Effector memory CD4-positive, alpha-beta T cell (primary cell): Measurements from ENCODE around the gene GLRX2.
"Not testable (repeated sequence)": the region's sequence is repeated elsewhere in the genome, so short reads cannot be mapped to it uniquely, and the experiment has no call there.

Source experiments
- DNase-seq, 3 donors: peaks; one replicate each; pipeline ENCODE4 v3.0.0-alpha.2; 2020
- H3K27ac ChIP-seq: 2 replicates; pipeline ENCODE4 v1.7.0; 2013; ENCODE audit warnings: mild to moderate bottlenecking, low read length, moderate library complexity; ENCODE audit not compliant: insufficient read depth, poor library complexity, severe bottlenecking
- H3K27me3 ChIP-seq: replicated peaks from 2 replicates; pipeline ENCODE4 v1.7.0; 2013; ENCODE audit warnings: mild to moderate bottlenecking, low read length; ENCODE audit not compliant: insufficient read depth, control insufficient read depth, poor library complexity, severe bottlenecking
- H3K36me3 ChIP-seq: 2 replicates; pipeline ENCODE4 v1.7.0; 2013; ENCODE audit warnings: mild to moderate bottlenecking, low read length, moderate library complexity; ENCODE audit not compliant: control insufficient read depth, insufficient read depth
- H3K4me1 ChIP-seq: 2 replicates; pipeline ENCODE4 v1.7.0; 2013; ENCODE audit warnings: low read length, mild to moderate bottlenecking; ENCODE audit not compliant: control insufficient read depth, insufficient read depth, poor library complexity, severe bottlenecking
- H3K4me3 ChIP-seq: 2 replicates; pipeline ENCODE4 v1.7.0; 2013; ENCODE audit warnings: low read length, low read depth, mild to moderate bottlenecking; ENCODE audit not compliant: insufficient read depth, poor library complexity, severe bottlenecking
- H3K9me3 ChIP-seq: 2 replicates; pipeline ENCODE4 v1.7.0; 2013; ENCODE audit warnings: mild to moderate bottlenecking, low read length, moderate library complexity; ENCODE audit not compliant: control insufficient read depth

GLRX2 gene

DNA sequence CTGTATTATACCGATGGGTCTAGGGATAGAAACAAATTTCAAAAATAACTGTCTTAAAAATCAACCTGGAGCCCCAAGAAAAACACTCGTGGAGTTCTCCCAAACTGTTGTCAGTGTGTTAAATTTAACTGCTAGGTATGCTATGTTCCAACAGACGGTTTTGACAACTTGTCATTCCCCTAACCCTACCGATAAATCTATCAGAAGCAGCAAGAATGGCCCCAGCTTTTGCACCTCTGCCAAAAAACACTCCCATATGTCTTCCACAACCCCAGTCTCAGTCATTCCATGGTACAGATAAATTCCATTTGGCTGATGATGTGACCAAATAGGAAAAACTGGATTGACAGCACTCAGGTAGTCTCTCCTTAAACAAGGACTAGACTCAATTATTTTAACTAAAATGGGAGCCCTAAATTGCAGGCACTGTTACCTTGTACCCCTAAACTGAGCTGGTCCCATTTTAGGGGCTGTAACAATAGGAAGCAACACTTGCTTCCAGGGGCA is 51.0 kb downstream of the GLRX2 start:
- H3K4me1 ChIP-seq: no peaks in the 10 kb centered on the region
- no peak overlapping the region for H3K4me3 ChIP-seq
- no peaks in the 10 kb centered on the region for H3K9me3 ChIP-seq
- no peak for DNase-seq
- peaks cover 6% of the 10 kb centered on the region for H3K36me3 ChIP-seq
- no peaks in the 10 kb centered on the region for H3K27me3 ChIP-seq
- no peak overlapping the region for H3K27ac ChIP-seq

DNA sequence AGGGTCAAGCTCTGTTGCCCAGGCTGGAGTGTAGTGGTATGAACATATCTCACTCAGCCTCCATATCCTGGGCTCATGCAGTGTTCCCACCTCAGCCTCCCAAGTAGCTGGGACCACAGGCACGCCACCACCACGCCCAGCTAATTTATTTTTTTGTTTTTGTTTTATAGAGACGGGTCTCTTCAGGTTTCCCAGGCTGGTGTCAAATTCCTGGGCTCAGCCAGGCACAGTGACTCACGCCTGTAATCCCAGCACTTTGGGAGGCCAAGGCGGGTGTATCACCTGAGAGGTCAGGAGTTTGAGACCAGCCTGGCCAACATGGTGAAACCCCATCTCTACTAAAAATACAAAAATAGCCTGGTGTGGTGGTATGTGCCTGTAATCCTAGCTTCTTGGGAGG is 56.3 kb downstream of the GLRX2 start:
- H3K27ac ChIP-seq, H3K4me1 ChIP-seq, H3K27me3 ChIP-seq, H3K4me3 ChIP-seq, H3K9me3 ChIP-seq, DNase-seq: not testable (repeated sequence)
- peaks cover 17% of the 10 kb centered on the region for H3K36me3 ChIP-seq
